NCI-H524 treated with DMSO at 0.1 percent for 48 hours (cell line): ENCODE measurements around the gene SCN2A.
A peak's percentile ranks its signal among the peaks of the same experiment; 100 is the strongest.
"Not testable (repeated sequence)": the region's sequence is repeated elsewhere in the genome, so short reads cannot be mapped to it uniquely, and the experiment has no call there.

Experiments
- DNase-seq: peaks from one replicate; lab custom pipeline; 2025; lab: John Stamatoyannopoulos, UW

Gene SCN2A

GRCh38 chr2:165253178-165253577 lies 14.0 kb downstream of the SCN2A start:
- no peak for DNase-seq

GRCh38 chr2:165256618-165257017 lies 17.4 kb downstream of the SCN2A start:
- no peak for DNase-seq

DNA sequence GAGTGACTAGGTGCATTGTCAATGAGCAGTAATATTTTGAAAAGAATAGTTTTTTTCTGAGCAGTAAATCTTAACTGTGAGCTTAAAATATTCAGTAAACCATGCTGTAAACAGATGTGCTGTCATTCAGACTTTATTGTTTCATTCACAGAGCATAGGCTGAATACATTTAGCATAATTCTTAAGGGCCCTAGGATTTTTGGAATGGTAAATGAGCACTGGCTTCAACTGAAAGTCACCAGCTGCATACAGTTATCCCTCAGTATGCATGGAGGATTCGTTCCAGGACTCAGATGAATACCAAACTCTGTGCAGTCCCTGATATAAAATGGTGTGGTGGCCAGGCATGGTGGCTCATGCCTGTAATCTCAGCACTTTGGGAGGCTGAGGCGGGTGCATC lies 21.1 kb downstream of the SCN2A start:
- not testable (repeated sequence) for DNase-seq

GRCh38 chr2:165268754-165269153 lies 29.5 kb downstream of the SCN2A start:
- no peak for DNase-seq

DNA sequence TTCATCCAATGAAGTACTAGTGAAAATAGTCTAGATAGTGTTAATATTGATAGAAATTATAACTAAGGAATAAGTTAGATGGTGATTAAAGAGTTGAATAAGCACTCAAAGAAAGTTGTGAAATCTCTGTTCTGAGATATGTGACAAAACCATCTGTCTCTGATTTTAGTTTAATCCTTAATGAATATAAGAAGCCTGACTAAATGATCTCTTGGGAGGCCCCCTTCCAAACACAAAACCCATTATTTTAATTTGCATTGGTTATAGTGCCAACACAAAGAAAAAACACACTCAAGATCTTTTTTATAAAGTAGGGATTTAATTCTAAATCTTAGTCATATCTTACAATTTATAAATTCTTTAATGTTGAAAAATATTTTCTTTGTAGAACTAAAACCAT lies 34.0 kb downstream of the SCN2A start:
- DNase-seq, result peak; percentile 11

GRCh38 chr2:165274698-165275097 lies 35.5 kb downstream of the SCN2A start:
- DNase-seq, result no peak

DNA sequence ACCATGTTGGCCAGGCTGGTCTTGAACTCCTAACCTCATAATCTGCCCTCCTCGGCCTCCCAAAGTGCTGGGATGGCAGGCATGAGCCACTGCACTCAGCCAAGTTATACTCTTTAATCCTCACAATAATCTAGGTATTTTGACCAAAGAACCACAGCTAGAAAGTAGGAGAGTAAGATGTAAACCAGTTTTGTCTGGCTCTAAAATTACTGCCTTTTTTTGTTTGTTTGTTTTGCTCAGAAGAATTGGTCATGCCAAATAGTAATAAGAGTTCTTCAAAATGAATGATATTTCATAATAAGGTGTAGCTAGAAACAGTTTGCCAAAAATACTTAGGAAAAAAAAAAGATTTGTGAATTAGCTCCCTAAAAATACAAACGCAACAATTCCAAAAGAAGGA lies 36.7 kb downstream of the SCN2A start:
- DNase-seq, result no peak

GRCh38 chr2:165277295-165277694 lies 38.1 kb downstream of the SCN2A start:
- no peak for DNase-seq

DNA sequence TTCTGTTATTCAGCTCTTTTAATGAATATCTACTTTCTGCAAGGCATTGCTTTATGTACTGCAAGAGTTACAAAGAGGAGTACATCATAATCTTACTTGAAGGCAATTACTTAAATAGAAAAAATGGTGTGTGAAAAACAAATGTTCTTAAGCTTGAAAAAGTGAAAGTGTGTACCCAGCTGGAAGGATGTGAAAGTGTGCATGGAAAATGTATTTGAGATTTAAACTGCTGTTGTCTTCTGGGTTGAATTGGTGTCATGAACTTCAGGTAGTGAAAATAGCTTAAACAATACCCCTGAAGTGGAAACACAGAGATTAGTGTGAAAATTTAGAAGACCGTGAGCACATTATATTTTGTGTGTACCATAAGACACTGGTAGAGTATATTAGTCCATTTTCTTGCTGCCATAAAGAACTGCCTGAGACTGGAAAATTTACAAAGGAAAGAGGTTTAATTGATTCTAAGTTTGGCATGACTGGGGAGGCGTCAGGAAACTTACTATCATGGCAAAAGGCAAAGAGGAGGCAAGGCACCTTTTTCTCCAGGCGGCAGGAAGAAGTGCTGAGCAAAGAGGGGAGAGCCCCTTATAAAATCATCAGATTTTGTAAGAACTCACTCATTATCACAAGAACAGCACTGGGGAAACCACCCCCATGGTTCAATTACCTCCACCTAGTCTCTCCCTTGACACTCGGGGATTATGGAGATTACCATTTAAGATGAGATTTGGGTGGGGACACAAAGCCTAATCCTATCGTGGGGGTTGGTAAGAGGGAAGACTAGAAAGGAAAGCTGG lies 38.8 kb downstream of the SCN2A start:
- DNase-seq, result no peak

DNA sequence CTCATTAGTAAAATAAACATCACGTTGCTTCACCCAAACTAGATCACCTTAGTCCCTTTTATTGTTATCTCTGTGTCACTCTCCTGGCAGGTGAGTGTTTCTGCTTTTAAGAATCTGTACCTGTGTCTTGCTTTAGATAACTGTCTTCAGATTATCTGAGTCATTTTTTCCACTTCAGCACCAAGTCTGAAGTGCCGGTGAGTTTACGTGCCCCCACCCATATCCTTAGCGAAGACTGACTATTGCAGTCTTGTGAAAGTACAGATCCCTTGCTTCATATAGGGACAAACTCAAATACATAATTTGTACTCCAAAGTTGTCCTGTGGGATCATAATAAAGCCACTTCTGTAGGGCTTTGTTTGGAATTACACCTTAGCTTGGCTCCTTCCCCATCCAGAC lies 41.1 kb downstream of the SCN2A start:
- no peak for DNase-seq

DNA sequence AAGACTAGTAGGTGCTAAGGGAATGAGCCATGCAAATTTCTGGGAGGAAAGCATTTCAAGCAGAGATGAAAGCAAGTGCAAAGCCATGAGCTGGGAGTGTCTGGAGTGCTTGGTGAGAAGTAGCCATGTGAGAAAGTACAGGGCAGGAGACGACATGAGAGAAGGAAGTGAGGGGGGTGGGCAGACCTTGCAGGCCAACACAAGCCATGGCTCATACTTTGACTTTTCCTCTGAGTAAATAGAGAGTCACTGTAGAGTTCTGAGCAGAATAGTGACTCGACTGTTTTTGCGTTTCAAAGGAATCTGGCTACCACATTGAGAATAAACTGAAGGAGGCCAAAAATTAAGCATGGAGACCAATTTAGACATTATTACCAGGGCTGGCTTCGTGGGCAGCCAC lies 42.2 kb downstream of the SCN2A start:
- DNase-seq, result no peak

- DNase-seq, result no peak
Measured at GRCh38 chr2:165283342-165283741, 44.1 kb downstream of the SCN2A start.

GRCh38 chr2:165287094-165287778 lies 48.0 kb downstream of the SCN2A start:
- no peak for DNase-seq

- DNase-seq, result no peak
Measured at GRCh38 chr2:165289069-165289468, 49.9 kb downstream of the SCN2A start.

DNA sequence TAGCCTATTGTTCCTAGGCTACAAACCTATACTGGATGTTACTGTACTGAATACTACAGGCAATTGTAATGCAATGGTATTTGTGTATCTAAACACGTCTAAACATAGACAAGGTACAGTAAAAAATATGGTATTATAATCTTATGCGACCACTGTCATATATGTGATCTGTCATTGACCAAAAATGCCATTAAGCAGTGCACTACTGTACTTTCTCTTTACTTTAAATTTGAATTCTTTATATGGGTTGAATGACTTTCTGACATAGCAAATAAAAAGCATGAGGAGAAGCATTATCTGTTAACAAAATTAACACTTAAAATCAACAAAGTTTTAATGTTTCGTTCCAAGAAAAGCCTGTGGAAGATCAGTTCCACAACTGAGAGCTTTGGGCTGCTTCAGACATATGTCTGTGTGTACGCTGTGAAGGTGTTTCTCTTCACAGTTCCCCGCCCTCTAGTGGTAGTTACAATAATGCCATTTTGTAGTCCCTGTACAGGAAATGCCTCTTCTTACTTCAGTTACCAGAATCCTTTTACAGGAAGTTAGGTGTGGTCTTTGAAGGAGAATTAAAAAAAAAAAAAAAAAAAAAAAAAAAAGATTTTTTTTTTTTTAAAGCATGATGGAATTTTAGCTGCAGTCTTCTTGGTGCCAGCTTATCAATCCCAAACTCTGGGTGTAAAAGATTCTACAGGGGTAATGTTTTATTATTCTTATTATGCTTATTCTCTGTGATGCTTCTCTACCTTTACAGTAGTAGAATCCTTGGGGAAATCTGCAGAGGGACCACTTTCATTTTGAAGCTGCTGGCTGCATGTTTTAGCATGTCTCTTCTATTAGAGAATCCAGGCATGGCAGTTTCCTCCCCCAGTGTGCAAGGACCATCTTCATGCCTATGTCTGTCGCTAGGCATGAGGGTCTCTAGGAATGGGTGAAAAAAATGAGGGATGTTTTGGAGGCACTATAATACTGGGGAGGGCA lies 54.5 kb downstream of the SCN2A start:
- peak; percentile 38 for DNase-seq

GRCh38 chr2:165294912-165295311 lies 55.7 kb downstream of the SCN2A start:
- no peak for DNase-seq

- DNase-seq, result no peak
Measured at GRCh38 chr2:165295643-165296042, 56.4 kb downstream of the SCN2A start.

- DNase-seq, result no peak
Measured at GRCh38 chr2:165305391-165306096, 66.3 kb downstream of the SCN2A start.

DNA sequence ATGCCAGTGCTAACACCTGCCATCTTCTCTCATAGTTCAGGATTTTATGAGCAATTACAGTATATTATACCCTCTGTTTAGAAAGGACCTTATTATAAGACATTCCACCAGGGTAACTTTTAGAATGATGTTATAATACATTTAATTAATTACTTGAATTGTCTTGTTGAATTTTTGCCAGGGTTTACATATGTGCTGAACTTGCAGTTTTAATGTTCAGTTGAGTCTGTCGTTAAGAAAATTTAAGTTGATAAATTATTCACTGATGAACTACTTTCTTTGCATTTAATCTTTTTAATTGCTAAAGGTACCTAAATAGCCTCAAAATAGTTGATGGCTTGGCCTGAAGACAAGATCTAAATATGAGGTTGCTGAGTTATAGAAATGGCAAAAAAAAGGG lies 68.1 kb downstream of the SCN2A start:
- no peak for DNase-seq

DNA sequence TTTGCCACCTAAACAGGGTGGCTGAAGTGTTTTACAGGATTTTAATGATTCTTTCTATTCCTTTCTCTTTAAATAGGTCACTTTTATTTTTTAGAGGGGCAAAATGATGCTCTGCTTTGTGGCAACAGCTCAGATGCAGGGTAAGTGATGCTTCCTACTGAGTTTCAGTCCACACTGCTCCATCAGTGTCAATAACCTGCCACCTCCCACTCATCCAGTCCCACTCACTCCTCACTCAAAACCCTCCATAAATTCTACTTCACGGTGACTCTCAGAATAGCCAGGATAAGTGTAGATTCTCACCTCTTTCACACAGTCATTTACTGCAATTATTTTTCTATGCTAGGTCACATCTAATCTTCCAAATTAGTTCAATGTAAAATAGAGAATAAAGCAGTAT lies 72.7 kb downstream of the SCN2A start:
- no peak for DNase-seq

DNA sequence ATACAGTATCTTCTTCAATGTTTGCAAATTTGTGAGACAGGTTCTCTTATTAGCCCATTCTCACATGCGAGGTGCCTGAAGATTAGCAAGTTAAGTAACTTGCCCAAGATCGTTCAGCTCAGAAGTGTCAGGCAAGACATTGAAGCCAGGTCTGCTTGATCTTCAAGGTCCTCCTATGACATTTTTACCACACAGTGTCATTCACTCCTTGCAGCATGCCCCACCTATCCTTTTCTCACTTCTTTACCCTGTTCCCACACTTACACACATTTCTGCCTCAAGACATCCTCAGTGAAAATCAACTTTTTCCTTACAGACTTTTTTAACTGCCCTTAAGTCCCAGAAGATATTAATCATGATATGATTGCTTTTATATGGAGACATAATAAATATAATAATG lies 73.8 kb downstream of the SCN2A start:
- DNase-seq, result no peak

DNA sequence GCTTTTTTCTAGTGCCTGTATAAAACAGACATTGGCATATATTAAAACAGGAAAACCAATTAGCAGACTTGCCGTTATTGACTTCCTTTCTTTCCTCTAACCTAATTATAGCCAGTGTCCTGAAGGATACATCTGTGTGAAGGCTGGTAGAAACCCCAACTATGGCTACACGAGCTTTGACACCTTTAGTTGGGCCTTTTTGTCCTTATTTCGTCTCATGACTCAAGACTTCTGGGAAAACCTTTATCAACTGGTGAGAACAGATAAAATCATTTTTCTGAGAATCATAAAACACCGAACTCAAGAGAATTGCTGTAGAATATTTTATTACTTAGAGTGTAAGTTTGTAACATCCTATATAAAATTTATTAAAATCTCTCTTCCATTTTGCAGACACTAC lies 74.3 kb downstream of the SCN2A start:
- DNase-seq, result no peak
